GM19438 (cell line): ENCODE data around the gene NUP58.

Source experiments
- ATAC-seq: cut with Tn5 transposase; IDR thresholded peaks from one replicate; pipeline ENCODE4 v1.9.1; 2021; ENCODE audit warnings: low read depth; ENCODE audit not compliant: unreplicated experiment

NUP58 gene

DNA sequence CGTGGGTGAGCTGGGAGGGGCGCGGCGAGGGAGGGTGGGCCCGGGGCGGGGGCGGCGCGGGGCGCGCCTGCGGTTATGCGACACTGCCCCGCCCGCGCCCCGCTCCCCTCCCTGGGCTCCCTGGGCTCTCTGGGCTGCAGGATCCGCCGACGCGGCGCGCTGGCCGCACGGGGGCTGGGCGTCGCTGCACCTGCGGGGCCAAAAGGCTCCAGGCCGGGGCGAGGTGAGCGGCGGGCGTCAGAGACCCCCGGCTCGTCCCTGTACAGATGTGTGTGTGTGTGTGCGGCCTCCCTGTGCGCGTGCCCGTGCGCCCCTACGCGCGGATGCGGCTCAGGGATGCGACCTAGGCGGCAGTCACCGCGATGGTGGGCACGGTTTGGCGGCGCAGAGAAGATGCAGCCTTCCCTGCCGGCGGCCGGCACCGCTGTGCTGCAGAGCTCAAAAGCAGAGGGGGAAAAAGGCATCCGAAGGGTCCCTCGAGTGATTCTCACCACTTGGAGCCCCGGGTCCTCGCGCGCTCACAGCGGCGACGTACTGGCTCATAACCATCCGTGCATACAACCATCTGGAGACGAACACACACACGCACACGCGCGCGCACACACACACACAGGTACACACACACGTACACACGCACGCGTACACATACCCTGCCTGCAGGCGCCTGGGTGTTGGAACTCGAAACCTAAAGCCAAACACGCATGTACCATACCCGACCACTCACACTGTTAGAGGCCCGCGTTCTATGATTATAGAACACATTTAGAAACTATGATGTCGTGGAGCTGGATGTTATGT, 71.1 kb downstream of the NUP58 start:
- ATAC-seq: no peak

DNA sequence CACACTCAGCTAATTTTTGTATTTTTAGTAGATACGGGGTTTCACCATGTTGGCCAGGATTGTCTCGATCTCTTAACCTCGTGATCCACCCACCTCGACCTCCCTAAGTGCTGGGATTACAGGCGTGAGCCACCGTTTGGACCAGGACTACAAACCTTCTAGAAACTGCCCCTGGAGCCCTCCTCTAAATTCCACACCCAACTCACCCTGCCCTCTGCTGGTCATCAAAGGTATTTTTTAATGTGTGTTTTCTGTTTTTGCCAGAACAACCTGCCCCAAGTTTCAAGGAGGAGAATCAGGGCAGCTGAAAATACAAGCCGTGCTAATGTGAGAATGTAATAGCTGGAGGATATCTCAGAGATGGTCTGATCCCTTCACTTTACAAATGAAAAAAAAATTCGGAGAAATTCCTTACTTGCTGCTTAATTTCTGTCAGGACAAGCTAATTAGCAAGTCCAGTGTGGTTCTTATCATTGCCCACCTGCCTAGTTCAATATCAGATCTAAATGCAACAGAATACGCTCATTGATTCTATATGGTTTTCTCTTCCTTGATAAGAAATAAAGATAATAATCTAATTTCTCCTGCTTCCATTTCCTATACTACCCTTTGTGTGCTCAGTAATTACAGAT, 74.4 kb downstream of the NUP58 start:
- ATAC-seq: no peak

DNA sequence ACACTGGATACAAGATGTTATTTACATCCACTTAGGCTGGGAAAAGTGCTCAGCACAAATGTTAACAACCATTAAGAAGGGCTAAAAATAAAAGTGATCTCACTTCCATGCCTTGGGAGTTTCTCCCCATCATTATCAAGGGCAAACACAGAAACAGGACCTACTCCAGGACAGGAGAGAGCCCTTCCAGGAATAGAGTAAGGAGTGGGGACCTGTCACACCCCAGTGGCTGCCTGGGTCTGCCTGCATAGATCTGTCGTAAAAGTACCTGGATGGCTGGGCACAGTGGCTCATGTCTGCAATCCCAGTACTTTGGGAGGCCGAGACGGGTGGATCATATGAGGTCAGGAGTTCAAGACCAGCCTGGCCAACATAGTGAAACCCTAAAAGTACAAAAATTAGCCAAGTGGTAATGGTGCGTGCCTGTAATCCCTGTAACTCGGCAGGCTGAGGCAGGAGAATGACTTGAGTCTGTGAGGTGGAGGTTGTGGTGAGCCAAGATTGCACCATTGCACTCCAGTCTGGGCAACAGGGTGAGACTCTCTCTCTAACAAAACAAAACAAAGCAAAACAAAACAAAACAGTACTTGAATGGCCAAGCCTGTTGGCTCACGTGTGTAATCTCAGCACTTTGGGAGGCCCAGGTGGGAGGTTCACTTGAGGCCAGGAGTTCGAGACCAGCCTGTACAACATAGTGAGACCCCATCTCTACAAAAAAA, 76.0 kb downstream of the NUP58 start:
- ATAC-seq: no peak

DNA sequence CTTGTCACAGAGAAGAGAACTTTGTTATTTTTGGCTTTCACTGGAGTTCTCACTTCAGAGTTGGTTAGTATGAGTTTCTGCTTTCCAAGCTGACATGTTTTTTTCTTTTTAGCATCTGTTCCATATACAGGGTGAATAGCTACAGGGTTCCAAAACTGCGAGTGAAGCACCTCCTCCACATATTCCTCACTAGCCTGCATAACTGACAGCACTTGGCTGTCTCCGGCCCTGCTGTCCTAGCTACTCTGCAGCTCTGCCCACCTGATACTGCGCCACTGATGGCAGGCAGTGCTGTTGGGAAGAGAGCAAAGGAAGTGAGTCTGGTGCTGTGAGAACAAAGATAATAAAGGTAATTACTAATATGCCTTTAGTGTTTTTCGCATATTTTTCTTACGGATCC, 77.1 kb downstream of the NUP58 start:
- no peak for ATAC-seq

DNA sequence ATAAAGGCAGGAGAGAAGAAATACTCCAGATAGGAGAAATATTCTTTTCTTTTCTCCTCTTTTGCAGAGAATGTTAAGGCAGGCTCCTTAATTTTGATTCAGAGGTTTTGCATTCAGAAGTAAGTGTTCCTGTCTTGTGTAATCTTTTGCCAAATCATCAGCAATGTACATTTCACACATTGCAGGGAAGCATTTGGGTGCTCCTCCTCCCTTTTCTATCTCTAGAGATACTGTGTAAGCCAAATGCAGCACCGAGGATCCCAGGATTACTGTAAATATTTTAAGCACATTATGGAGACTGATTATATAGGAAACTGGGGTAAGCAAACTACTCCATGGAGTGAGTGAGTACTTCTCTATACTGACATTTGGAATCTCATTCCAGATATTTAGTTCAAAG, 77.6 kb downstream of the NUP58 start:
- no peak for ATAC-seq

DNA sequence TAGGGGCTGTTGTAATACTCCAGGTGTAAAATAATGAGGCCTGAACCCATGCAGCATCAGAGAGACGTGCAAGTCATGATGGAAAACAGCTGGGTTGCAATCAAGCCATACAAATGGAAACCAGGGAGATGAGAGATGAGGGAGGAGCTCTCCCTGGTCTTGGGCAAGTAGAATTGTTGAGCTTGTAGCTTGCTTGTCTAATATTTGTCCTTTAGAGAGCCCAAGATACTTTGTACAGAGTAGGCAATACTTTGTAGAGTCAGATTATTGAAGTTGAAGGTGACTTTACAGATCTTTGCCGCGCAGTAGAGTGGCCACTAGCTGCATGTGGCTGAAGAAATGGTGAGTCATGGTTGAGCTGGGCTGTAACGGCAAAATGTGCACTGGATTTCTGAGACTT, 78.7 kb downstream of the NUP58 start:
- no peak for ATAC-seq

DNA sequence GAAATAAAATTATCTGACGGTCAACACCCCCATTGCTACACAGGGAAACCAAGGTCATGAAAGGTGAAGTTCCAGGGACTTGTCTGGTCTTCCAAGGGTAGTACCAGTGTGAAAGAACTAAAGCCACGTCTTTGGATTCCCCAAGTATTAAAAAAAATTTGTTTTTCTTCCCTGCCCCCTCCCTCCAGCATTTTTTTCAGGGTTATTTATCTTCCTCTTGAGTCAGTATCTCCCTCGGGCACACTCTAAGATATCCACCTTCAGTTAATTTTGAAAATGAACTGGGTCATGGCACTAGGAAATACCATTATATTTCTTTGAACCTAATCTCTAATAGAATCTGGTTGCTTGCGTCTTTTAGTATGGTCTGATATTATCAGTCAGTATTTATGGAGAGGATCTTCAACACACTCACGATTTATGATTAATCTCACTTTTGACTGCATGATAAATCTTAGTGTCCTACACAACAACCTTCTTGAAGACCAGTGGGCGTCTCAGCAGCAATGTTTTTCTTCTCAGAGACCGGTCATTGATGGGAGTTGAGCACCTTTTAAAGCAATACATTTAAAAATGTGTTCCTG, 79.4 kb downstream of the NUP58 start:
- ATAC-seq: no peak

DNA sequence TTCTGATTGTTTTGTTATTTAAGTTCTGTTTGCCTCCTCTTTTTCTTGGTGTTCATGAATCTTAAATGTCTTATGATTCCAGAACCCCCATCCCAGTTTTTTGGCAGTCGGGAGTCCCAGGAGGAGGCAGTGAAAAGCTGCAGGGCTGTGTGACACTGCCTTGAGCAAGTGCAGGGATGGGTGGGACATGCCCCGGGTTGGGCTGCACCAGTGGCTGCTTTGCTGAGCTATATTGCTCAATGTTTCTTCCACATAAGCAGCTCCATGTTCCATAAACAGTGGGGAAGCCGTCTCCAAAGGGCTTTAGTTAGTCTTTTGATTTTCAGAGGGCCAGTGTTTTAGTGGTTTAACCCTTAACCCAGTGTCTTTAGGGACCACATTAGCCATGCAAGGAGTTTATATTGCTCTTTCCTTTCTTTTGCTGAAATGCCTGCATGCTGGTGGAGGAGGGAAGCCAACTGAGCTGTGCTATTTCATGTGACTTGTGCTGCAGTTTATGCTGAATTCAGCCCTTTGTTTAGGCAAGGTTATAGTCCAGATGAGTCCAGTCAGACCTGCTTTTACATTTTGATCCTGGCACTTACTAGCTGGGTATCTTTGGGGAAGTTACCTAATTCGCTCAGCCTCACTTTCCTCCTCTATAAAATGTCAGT, 83.5 kb downstream of the NUP58 start:
- no peak for ATAC-seq

DNA sequence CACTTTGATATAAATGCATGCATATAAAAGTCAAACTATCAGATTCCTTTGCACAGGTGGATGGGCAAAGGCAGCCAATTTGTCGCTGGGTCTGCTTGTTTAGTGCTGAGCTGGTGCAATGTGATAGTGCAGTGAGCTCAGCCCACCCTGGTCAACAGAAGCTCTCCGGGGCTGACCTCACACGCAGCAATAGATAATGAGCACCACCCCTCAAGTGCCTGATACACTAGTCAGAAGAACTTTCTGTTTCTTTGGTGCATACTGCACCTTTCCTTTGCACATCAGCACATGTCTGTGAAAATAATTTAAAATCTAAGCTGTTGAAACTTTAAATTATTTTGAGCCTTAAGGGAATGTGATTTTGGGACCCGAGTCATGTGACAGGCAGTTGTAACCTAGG, 90.5 kb downstream of the NUP58 start:
- no peak for ATAC-seq
